SK-N-SH (cell line): ENCODE measurements around the gene ONECUT1. TPM values are rescaled to one million over a fixed set of nuclear protein-coding genes. Genes with fewer than 3 reads are reported as not detected.
"Not testable (repeated sequence)": the region's sequence is repeated elsewhere in the genome, so short reads cannot be mapped to it uniquely, and the experiment has no call there.

Experiments
- CTCF ChIA-PET: fragments of 300-600, 350-600 bp; formaldehyde crosslinking; extraction: SDS; loops from one replicate; lab custom pipeline; 2021; lab: Yijun Ruan, JAX
- POLR2A ChIA-PET: fragments of 350-600 bp; sonication (Branson Sonifier 250); formaldehyde crosslinking; extraction: SDS; loops from one replicate; lab custom pipeline; 2020; ENCODE audit warnings: antibody characterized with exemption, inconsistent platforms; lab: Yijun Ruan, JAX
- DNase-seq: peaks from one replicate; pipeline ENCODE4 v3.0.0; 2012
- H2AFZ ChIP-seq: fragments of 200-600 bp; sonication (generic); 2 replicates; pipeline ENCODE4 v1.8.1; 2016; ENCODE audit warnings: antibody characterized with exemption, mild to moderate bottlenecking, low read depth
- H3F3A ChIP-seq: fragments of 200-600 bp; sonication (generic); replicated peaks from 2 replicates; pipeline ENCODE3; 2016; ENCODE audit warnings: antibody characterized with exemption, mild to moderate bottlenecking; ENCODE audit not compliant: insufficient read depth
- H3K27ac ChIP-seq, 2 experiments: fragments of 200-500 bp in 1 of 2; fragments of 200-600 bp in 1 of 2; sonication (Bioruptor generic) in 1 of 2; sonication (generic), shearing (Covaris generic) in 1 of 2; 2 replicates each; pipeline versions ENCODE4 v1.5.1 to v1.6.1; 2014 to 2016; ENCODE audit warnings: low read depth in 2 of 2, inconsistent platforms in 1 of 2, low read length in 1 of 2, mild to moderate bottlenecking in 1 of 2, mixed read lengths in 1 of 2
- H3K27me3 ChIP-seq: fragments of 200-600 bp; sonication (generic), shearing (Covaris generic); 2 replicates; pipeline ENCODE4 v1.6.1; 2016; ENCODE audit warnings: mixed run types; ENCODE audit not compliant: insufficient read depth
- H3K36me3 ChIP-seq, 2 experiments: fragments of 200-500 bp in 1 of 2; fragments of 200-600 bp in 1 of 2; sonication (Bioruptor generic) in 1 of 2; sonication (generic) in 1 of 2; replicated peaks in 1 of 2; 2 replicates each; pipeline versions ENCODE3 to v1.5.1; 2014 to 2016; ENCODE audit warnings: low read length in 1 of 2, mild to moderate bottlenecking in 1 of 2; ENCODE audit not compliant: insufficient read depth in 2 of 2, control insufficient read depth in 1 of 2
- H3K4me1 ChIP-seq, 2 experiments: fragments of 200-500 bp in 1 of 2; fragments of 200-600 bp in 1 of 2; sonication (Bioruptor generic) in 1 of 2; sonication (generic), shearing (Covaris generic) in 1 of 2; 2 replicates each; pipeline versions ENCODE4 v1.5.1 to v1.6.1; 2014 to 2016; ENCODE audit warnings: low read depth in 1 of 2, low read length in 1 of 2, mixed run types in 1 of 2; ENCODE audit not compliant: insufficient read depth in 2 of 2, control insufficient read depth in 1 of 2
- H3K4me2 ChIP-seq: fragments of 200-600 bp; sonication (generic), shearing (Covaris generic); 2 replicates; pipeline ENCODE4 v1.6.1; 2017; ENCODE audit warnings: mixed run types
- H3K4me3 ChIP-seq, 2 experiments: fragments of 200-500 bp in 1 of 2; fragments of 200-600 bp in 1 of 2; sonication (Bioruptor generic) in 1 of 2; sonication (generic), shearing (Covaris generic) in 1 of 2; 2 replicates each; pipeline versions ENCODE4 v1.5.1 to v1.8.1; 2014 to 2016; ENCODE audit warnings: low read depth in 2 of 2, inconsistent platforms in 1 of 2, low read length in 1 of 2, mild to moderate bottlenecking in 1 of 2, mixed read lengths in 1 of 2, moderate library complexity in 1 of 2
- H3K79me2 ChIP-seq: fragments of 200-600 bp; sonication (generic); 2 replicates; pipeline ENCODE4 v1.8.1; 2017; ENCODE audit warnings: mild to moderate bottlenecking; ENCODE audit not compliant: insufficient read depth
- H3K9ac ChIP-seq: fragments of 200-600 bp; sonication (generic); 2 replicates; pipeline ENCODE4 v1.6.1; 2017; ENCODE audit warnings: mixed run types
- H3K9me2 ChIP-seq: fragments of 200-600 bp; sonication (generic); 2 replicates; pipeline ENCODE4 v1.6.1; 2017; ENCODE audit warnings: mixed run types
- H3K9me3 ChIP-seq: fragments of 200-600 bp; sonication (generic); 2 replicates; pipeline ENCODE4 v1.6.1; 2017; ENCODE audit warnings: mixed run types, mild to moderate bottlenecking, moderate library complexity
- H4K20me1 ChIP-seq: fragments of 200-600 bp; sonication (generic); 2 replicates; pipeline ENCODE4 v1.6.1; 2017; ENCODE audit warnings: mild to moderate bottlenecking, mixed run types; ENCODE audit not compliant: insufficient read depth
- CHD2 ChIP-seq: fragments of 150-350 bp; IDR thresholded peaks from 2 replicates; pipeline ENCODE4 v1.6.1; 2018; ENCODE audit warnings: low read length; ENCODE audit not compliant: partially characterized antibody
- EP300 ChIP-seq, 2 experiments: IDR thresholded peaks; 2 replicates each; pipeline versions ENCODE4 v1.4.0 to v1.6.1; 2012; ENCODE audit warnings: borderline replicate concordance in 1 of 2, low read depth in 1 of 2, low read length in 1 of 2
- EZH2phosphoT487 ChIP-seq: fragments of 200-600 bp; sonication (generic); IDR thresholded peaks from 2 replicates; pipeline ENCODE4 v1.6.1; 2017; ENCODE audit warnings: low read depth, mixed run types, mild to moderate bottlenecking, antibody characterized with exemption, moderate library complexity, borderline replicate concordance
- FOXJ3 ChIP-seq: sonication (generic); formaldehyde crosslinking; IDR thresholded peaks from 2 replicates; pipeline ENCODE4 v1.5.1; 2020; ENCODE audit warnings: mild to moderate bottlenecking, missing genetic modification reagents
- MEF2A ChIP-seq: IDR thresholded peaks from 2 replicates; pipeline ENCODE4 v1.4.0; 2012; ENCODE audit warnings: low read depth, borderline replicate concordance
- POLR2AphosphoS5 ChIP-seq: IDR thresholded peaks from 2 replicates; pipeline ENCODE4 v1.6.1; 2012; ENCODE audit warnings: low read depth, low read length
- RAD21 ChIP-seq: IDR thresholded peaks from 2 replicates; pipeline ENCODE4 v1.6.1; 2012; ENCODE audit warnings: mild to moderate bottlenecking, low read length
- RXRA ChIP-seq: IDR thresholded peaks from 2 replicates; pipeline ENCODE4 v1.4.0; 2012; ENCODE audit warnings: low read depth, mild to moderate bottlenecking, borderline replicate concordance
- TAF1 ChIP-seq: IDR thresholded peaks from 2 replicates; pipeline ENCODE4 v1.6.1; 2012; ENCODE audit warnings: low read depth, mild to moderate bottlenecking, low read length, moderate library complexity, borderline replicate concordance
- TCF12 ChIP-seq: IDR thresholded peaks from 2 replicates; pipeline ENCODE4 v1.4.0; 2012
- TEAD4 ChIP-seq: IDR thresholded peaks from 2 replicates; pipeline ENCODE4 v1.4.0; 2012; ENCODE audit warnings: mild to moderate bottlenecking, borderline replicate concordance; ENCODE audit not compliant: insufficient read depth
- WGBS: methylation state at CpG from one replicate; pipeline ENCODE4 v1.1.6; 2017; ENCODE audit warnings: low lambda C conversion rate; 5-methylcytosine and 5-hydroxymethylcytosine counted together
- polyA plus RNA-seq, 3 experiments: library from polyadenylated mRNA; depleted of rRNA; stranded (reverse); fragments of >200 nt; gene quantifications; 2 replicates each; pipeline ENCODE4 v1.2.3, GENCODE V29; 2012
- TF ChIP-seq, protein P1 (sequence below): IDR thresholded peaks from 2 replicates; pipeline ENCODE4 v1.4.0; 2012; ENCODE audit warnings: low read depth
- TF ChIP-seq, protein P2 (sequence below): IDR thresholded peaks from 2 replicates; pipeline ENCODE4 v1.4.0; 2012; ENCODE audit warnings: low read depth, borderline replicate concordance

Gene ONECUT1
- polyA plus RNA-seq, 1 of the 3 experiments (the other 2 are of a cell fraction): not detected

DNA sequence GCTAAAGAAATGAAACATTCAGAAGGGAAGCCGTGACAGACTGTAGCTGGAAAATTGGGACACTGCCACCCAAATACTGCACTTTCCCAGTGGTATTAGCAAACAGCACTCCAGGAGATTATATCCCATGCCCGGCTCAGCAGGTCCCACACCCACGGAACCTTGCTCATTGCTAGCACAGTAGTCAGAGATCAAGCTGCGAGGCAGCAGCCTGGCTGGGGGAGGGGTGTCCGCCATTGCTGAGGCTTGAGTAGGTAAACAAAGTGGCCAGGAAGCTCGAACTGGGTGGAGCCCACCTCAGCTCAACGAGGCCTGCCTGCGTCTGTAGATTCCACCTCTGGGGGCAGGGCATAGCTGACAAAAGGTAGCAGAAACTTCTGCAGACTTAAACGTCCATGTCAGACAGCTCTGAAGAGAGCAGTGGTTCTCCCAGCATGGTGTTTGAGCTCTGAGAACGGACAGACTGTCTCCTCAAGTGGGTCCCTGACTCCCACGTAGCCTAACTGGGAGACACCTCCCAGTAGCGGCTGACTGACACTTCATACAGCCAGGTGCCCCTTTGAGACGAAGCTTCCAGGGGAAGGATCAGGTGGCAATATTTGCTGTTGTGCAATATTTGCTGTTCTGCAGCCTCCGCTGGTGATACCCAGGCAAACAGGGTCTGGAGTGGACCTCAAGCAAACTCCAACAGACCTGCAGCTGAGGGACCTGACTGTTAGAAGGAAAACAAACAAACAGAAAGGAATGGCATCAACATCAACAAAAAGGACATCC, 34.2 kb upstream of the ONECUT1 start:
- DNase-seq, H3K4me2 ChIP-seq, CTCF ChIA-PET: not testable (repeated sequence)

DNA sequence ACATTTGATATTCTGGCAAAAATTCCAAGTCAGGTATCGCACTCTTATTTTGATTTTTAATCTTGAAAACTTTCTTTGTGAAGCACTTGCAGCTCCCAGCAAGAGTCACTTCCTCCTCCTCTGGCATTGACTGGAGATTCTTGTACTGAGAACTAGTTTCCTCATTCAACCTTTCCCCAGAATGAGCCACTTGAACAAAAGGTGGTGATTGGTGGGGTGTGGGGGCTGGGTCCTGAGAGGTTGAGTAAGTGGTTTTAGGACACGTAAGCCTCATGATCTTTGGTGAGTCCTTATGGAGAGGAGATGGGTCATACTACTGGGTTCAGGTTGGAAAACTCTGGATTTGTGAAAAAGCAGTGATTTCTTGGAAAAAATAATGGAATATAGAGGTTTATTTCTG, 32.3 kb upstream of the ONECUT1 start:
- Histone ChIP-seq H3K9me3 (no peaks in the 10 kb centered on the region), H4K20me1 (no peaks in the 10 kb centered on the region), H3K9ac (no peak overlapping the region), H3K4me3 (no peak overlapping the region), H3K36me3 (no peaks in the 10 kb centered on the region), H3K4me1 (no peaks in the 10 kb centered on the region), H3K79me2 (no peaks in the 10 kb centered on the region), H3F3A (no peaks in the 10 kb centered on the region), H3K27ac (no peak overlapping the region), H3K4me2 (no peak overlapping the region), H3K27me3 (peaks cover 6% of the 10 kb centered on the region; the same call in 1 of the 2 replicates), H3K9me2 (no peaks in the 10 kb centered on the region), H2AFZ (no peak overlapping the region)
- 15% methylated on average over 2 of the region's 2 CpGs for WGBS
- DNase-seq: no peak
- CTCF ChIA-PET: no interaction called here
- TF ChIP-seq TEAD4 (no peak), EZH2phosphoT487 (no peak), MEF2A (no peak), TCF12 (no peak), EP300 (IDR thresholded peaks at IDR 0.05; ENCODE audit: borderline replicate concordance in 1 of 2, low read depth in 1 of 2, low read length in 1 of 2) (no peak), TAF1 (no peak)
- TF ChIP-seq, protein P1, sequence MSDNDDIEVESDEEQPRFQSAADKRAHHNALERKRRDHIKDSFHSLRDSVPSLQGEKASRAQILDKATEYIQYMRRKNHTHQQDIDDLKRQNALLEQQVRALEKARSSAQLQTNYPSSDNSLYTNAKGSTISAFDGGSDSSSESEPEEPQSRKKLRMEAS: no peak
- POLR2A ChIA-PET: no interaction called here

More for the DNA sequence above, 34.2 kb upstream of the ONECUT1 start:
- H4K20me1 ChIP-seq, H3K27ac ChIP-seq, H3K9me3 ChIP-seq, H3K9ac ChIP-seq, H2AFZ ChIP-seq, H3K4me1 ChIP-seq, H3K79me2 ChIP-seq, H3K4me3 ChIP-seq, H3K27me3 ChIP-seq, POLR2A ChIA-PET, H3K9me2 ChIP-seq, H3F3A ChIP-seq, H3K36me3 ChIP-seq: not testable (repeated sequence)
- WGBS: 3% methylated on average over 12 of the region's 14 CpGs

DNA sequence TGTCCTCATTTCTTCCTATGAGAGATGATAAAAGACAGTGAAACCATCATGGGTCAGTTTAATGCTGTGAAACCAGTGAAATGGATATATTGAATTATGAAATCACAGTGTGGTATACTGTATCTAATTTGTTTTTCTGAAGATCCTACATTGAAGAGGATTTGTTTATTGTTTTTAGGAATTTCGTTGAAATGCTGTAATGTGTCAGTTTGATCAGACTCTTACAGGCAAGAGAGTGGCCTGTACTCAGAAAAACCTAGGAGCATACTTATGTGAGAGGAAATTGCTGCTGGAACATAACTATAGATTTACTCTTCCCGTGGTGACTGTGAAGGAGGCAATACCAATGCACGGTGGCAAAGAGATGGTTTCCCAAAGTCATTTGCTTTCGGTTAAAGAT, 29.1 kb upstream of the ONECUT1 start:
- no peak overlapping the region for H3K9ac ChIP-seq
- no peak overlapping the region for H3K27ac ChIP-seq
- no peak for DNase-seq
- H3K79me2 ChIP-seq: no peaks in the 10 kb centered on the region
- 2% methylated on average over 4 of the region's 4 CpGs for WGBS
- peaks cover 6% of the 10 kb centered on the region; the same call in 1 of the 2 replicates for H3K27me3 ChIP-seq
- no peaks in the 10 kb centered on the region for H4K20me1 ChIP-seq
- no peak overlapping the region for H3K4me3 ChIP-seq
- no peak overlapping the region for H2AFZ ChIP-seq
- POLR2A ChIA-PET: no interaction called here
- no peaks in the 10 kb centered on the region for H3K36me3 ChIP-seq
- no peaks in the 10 kb centered on the region for H3K9me3 ChIP-seq
- CTCF ChIA-PET: no interaction called here
- H3K9me2 ChIP-seq: no peaks in the 10 kb centered on the region
- H3F3A ChIP-seq: no peaks in the 10 kb centered on the region
- no peaks in the 10 kb centered on the region for H3K4me1 ChIP-seq
- H3K4me2 ChIP-seq: no peak overlapping the region
- TF ChIP-seq RXRA (no peak), RAD21 (no peak), FOXJ3 (no peak), POLR2AphosphoS5 (no peak), EP300 (IDR thresholded peaks at IDR 0.05; ENCODE audit: borderline replicate concordance in 1 of 2, low read depth in 1 of 2, low read length in 1 of 2) (no peak), CHD2 (no peak), TCF12 (no peak)
- TF ChIP-seq, protein P2, sequence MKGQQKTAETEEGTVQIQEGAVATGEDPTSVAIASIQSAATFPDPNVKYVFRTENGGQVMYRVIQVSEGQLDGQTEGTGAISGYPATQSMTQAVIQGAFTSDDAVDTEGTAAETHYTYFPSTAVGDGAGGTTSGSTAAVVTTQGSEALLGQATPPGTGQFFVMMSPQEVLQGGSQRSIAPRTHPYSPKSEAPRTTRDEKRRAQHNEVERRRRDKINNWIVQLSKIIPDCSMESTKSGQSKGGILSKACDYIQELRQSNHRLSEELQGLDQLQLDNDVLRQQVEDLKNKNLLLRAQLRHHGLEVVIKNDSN: no peak
- TF ChIP-seq, all 33 proteins: peak for 0

DNA sequence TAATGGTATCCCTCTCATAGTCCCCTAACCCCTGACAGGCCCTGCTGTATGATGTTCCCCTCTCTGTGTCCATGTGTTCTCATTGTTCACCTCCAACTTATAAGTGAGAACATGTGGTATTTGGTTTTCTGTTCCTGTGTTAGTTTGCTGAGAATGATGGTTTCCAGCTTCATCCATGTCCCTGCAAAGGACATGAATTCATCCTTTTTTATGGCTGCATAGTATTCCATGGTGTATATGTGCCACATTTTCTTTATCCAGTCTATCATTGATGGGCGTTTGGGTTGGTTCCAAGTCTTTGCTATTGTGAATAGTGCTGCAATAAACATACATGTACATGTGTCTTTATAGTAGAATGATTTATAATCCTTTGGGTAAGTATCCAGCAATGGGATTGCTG, 25.8 kb upstream of the ONECUT1 start:
- H3K36me3 ChIP-seq, H3K79me2 ChIP-seq, POLR2A ChIA-PET, H3K4me3 ChIP-seq, H3K4me1 ChIP-seq, H2AFZ ChIP-seq, DNase-seq, H3K9ac ChIP-seq, CTCF ChIA-PET, H3F3A ChIP-seq, H3K9me2 ChIP-seq, H4K20me1 ChIP-seq, H3K4me2 ChIP-seq, H3K27ac ChIP-seq, H3K9me3 ChIP-seq: not testable (repeated sequence)
- 0% methylated on average over 1 of the region's 1 CpG for WGBS
- peaks cover 17% of the 10 kb centered on the region for H3K27me3 ChIP-seq
